Spinal cord (tissue), 10 donors: ENCODE data around the gene GPR18. TPM values are rescaled to one million over a fixed set of nuclear protein-coding genes. Genes with fewer than 3 reads are reported as not detected.
"Not testable (repeated sequence)": the region's sequence is repeated elsewhere in the genome, so short reads cannot be mapped to it uniquely, and the experiment has no call there.

Source experiments
- DNase-seq, 6 donors: peaks; one replicate each; pipeline versions ENCODE4 v3.0.0 to v3.0.0-alpha.2; 2013 to 2015; ENCODE audit warnings: low spot score in 6 of 6, low read depth in 4 of 6
- H3K27ac ChIP-seq: one replicate; pipeline ENCODE4 v1.5.1; 2013; ENCODE audit warnings: low read depth, low read length, control low read depth
- H3K27me3 ChIP-seq: one replicate; pipeline ENCODE4 v1.6.1; 2013; ENCODE audit warnings: low read length; ENCODE audit not compliant: control insufficient read depth, insufficient read depth
- H3K36me3 ChIP-seq: one replicate; pipeline ENCODE4 v1.6.1; 2013; ENCODE audit warnings: low read length; ENCODE audit not compliant: control insufficient read depth, insufficient read depth
- H3K4me1 ChIP-seq: one replicate; pipeline ENCODE4 v1.6.1; 2013; ENCODE audit warnings: low read length; ENCODE audit not compliant: control insufficient read depth, insufficient read depth
- H3K4me3 ChIP-seq: one replicate; pipeline ENCODE4 v1.5.1; 2013; ENCODE audit warnings: low read depth, low read length, control low read depth
- H3K9me3 ChIP-seq: one replicate; pipeline ENCODE4 v1.6.1; 2013; ENCODE audit warnings: low read length; ENCODE audit not compliant: control insufficient read depth, insufficient read depth
- WGBS: methylation state at CpG from one replicate; pipeline ENCODE4 v1.1.5; 2013; ENCODE audit warnings: missing lambda C conversion rate; ENCODE audit not compliant: insufficient coverage; 5-methylcytosine and 5-hydroxymethylcytosine counted together
- polyA plus RNA-seq, 2 donors: library from polyadenylated mRNA; unstranded; fragments of 120-200 nt; gene quantifications; one replicate each; pipeline ENCODE4 v1.2.1, GENCODE V29; 2013; ENCODE audit not compliant: insufficient read length in 2 of 2
- total RNA-seq, 2 donors: library from RNA; depleted of rRNA in 1 of 2; stranded (reverse); fragments of 120-200 nt in 1 of 2; fragments of >200 nt in 1 of 2; gene quantifications; one replicate each; pipeline versions ENCODE4 v1.2.3 to v1.2.4, GENCODE V29; 2013 to 2014
- donor health status: healthy.

GPR18 gene
- total and polyA plus RNA-seq, 4 donors, result 0.23 TPM; not detected in 3

GRCh38 chr13:99218545-99218944 lies 39.6 kb downstream of the GPR18 start:
- Histone ChIP-seq H3K9me3 (peaks cover 4% of the 10 kb centered on the region), H3K4me1 (peaks cover 22% of the 10 kb centered on the region), H3K4me3 (no peak overlapping the region), H3K27me3 (no peaks in the 10 kb centered on the region), H3K36me3 (peaks cover 3% of the 10 kb centered on the region), H3K27ac (peak overlapping the region; percentile 10)
- WGBS, result 33% methylated on average over 3 of the region's 6 CpGs
- DNase-seq, result peak in 4 of 6 donors; percentile 32 to 83 (median 56)

GRCh38 chr13:99218126-99218525 lies 40.1 kb downstream of the GPR18 start:
- peaks cover 2% of the 10 kb centered on the region for H3K9me3 ChIP-seq
- H3K4me1 ChIP-seq, result peaks cover 22% of the 10 kb centered on the region
- H3K4me3 ChIP-seq, result no peak overlapping the region
- peak overlapping the region; percentile 10 for H3K27ac ChIP-seq
- H3K36me3 ChIP-seq, result peaks cover 3% of the 10 kb centered on the region
- no peaks in the 10 kb centered on the region for H3K27me3 ChIP-seq
- DNase-seq, result no peak

GRCh38 chr13:99217461-99218110 lies 40.6 kb downstream of the GPR18 start:
- no peak overlapping the region for H3K27ac ChIP-seq
- H3K9me3 ChIP-seq, result no peaks in the 10 kb centered on the region
- peaks cover 22% of the 10 kb centered on the region for H3K4me1 ChIP-seq
- peaks cover 3% of the 10 kb centered on the region for H3K36me3 ChIP-seq
- H3K4me3 ChIP-seq, result no peak overlapping the region
- 82% methylated on average over 17 of the region's 20 CpGs for WGBS
- DNase-seq, result no peak
- H3K27me3 ChIP-seq, result no peaks in the 10 kb centered on the region

GRCh38 chr13:99215184-99215830 lies 42.9 kb downstream of the GPR18 start:
- Histone ChIP-seq H3K4me1 (peaks cover 22% of the 10 kb centered on the region), H3K27me3 (no peaks in the 10 kb centered on the region), H3K4me3 (no peak overlapping the region), H3K9me3 (no peaks in the 10 kb centered on the region), H3K27ac (no peak overlapping the region), H3K36me3 (peaks cover 3% of the 10 kb centered on the region)
- 46% methylated on average over 13 of the region's 15 CpGs for WGBS
- DNase-seq, result peak in 1 of 6 donors; percentile 71

GRCh38 chr13:99214731-99215130 lies 43.4 kb downstream of the GPR18 start:
- WGBS, result 20% methylated on average over 1 of the region's 1 CpG
- no peak overlapping the region for H3K27ac ChIP-seq
- no peak overlapping the region for H3K4me3 ChIP-seq
- H3K27me3 ChIP-seq, result no peaks in the 10 kb centered on the region
- no peak for DNase-seq
- H3K4me1 ChIP-seq, result peaks cover 22% of the 10 kb centered on the region
- no peaks in the 10 kb centered on the region for H3K9me3 ChIP-seq
- peaks cover 3% of the 10 kb centered on the region for H3K36me3 ChIP-seq

- WGBS, result 80% methylated on average over 1 of the region's 7 CpGs
- Histone ChIP-seq H3K36me3 (peaks cover 3% of the 10 kb centered on the region), H3K27ac (no peak overlapping the region), H3K4me1 (peaks cover 22% of the 10 kb centered on the region), H3K4me3 (no peak overlapping the region), H3K9me3 (no peaks in the 10 kb centered on the region), H3K27me3 (no peaks in the 10 kb centered on the region)
- DNase-seq, result no peak
These were observed 43.9 kb downstream of the GPR18 start for GRCh38 chr13:99214232-99214631.

- H3K4me1 ChIP-seq, result peaks cover 10% of the 10 kb centered on the region
- H3K27ac ChIP-seq, result no peak overlapping the region
- H3K4me3 ChIP-seq, result no peak overlapping the region
- no peak for DNase-seq
- no peaks in the 10 kb centered on the region for H3K9me3 ChIP-seq
- no peaks in the 10 kb centered on the region for H3K27me3 ChIP-seq
- no peaks in the 10 kb centered on the region for H3K36me3 ChIP-seq
- 100% methylated on average over 2 of the region's 5 CpGs for WGBS
These were observed 46.7 kb downstream of the GPR18 start for GRCh38 chr13:99211421-99212035.

GRCh38 chr13:99210627-99211026 lies 47.6 kb downstream of the GPR18 start:
- not testable (repeated sequence) for H3K36me3 ChIP-seq, H3K9me3 ChIP-seq, H3K4me1 ChIP-seq, H3K27ac ChIP-seq, H3K4me3 ChIP-seq, DNase-seq, H3K27me3 ChIP-seq
- 88% methylated on average over 5 of the region's 9 CpGs for WGBS

GRCh38 chr13:99208845-99209527 lies 49.2 kb downstream of the GPR18 start:
- no peak overlapping the region for H3K27ac ChIP-seq
- WGBS, result 85% methylated on average over 7 of the region's 8 CpGs
- no peak overlapping the region for H3K4me3 ChIP-seq
- peaks cover 9% of the 10 kb centered on the region for H3K36me3 ChIP-seq
- H3K4me1 ChIP-seq, result peaks cover 3% of the 10 kb centered on the region
- no peaks in the 10 kb centered on the region for H3K9me3 ChIP-seq
- no peaks in the 10 kb centered on the region for H3K27me3 ChIP-seq
- no peak for DNase-seq
